ENCODE data around the gene KRTAP10-7. TPM values are rescaled to one million over a fixed set of nuclear protein-coding genes. Genes with fewer than 3 reads are reported as not detected.

The KRTAP10-7 gene
- total RNA-seq, 6 experiments from 2014 or later, result not detected

DNA sequence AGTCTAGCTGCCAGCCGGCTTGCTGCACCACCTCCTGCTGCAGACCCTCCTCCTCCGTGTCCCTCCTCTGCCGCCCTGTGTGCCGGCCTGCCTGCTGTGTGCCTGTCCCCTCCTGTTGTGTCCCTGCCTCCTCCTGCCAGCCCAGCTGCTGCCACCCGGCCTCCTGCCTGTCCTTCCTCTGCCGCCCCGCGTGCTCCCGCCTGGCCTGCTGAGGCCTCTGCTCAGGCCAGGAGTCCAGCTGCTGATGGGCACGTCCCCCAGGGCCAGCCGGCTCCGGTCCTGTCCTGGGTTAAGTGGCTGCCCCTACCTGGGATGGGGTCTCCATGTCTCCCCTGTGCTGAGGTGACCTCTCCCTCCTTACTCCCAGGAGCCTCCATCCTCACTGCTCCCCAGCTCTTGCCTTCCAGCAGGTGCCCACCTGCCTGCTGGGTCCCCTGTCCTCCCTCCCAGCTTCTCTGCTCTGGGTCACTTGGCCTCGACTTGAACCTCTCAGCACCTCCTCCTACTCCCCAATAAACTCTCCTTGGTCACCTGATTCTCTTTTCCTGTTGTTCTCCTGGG is 12.4 kb downstream of the KRTAP10-7 start:
- DNase-seq (no peak), ATAC-seq (no peak)
- Histone ChIP-seq H3K36me3 (no peaks in the 10 kb centered on the region), H3K27me3 (no peaks in the 10 kb centered on the region), H3K27ac (no peak overlapping the region), H3K4me3 (no peak overlapping the region), H3K4me1 (no peaks in the 10 kb centered on the region), H3K9me3 (no peaks in the 10 kb centered on the region)
- no peak for TF ChIP-seq POLR2A (IDR thresholded peaks at IDR 0.05)
- TF ChIP-seq, protein P1, sequence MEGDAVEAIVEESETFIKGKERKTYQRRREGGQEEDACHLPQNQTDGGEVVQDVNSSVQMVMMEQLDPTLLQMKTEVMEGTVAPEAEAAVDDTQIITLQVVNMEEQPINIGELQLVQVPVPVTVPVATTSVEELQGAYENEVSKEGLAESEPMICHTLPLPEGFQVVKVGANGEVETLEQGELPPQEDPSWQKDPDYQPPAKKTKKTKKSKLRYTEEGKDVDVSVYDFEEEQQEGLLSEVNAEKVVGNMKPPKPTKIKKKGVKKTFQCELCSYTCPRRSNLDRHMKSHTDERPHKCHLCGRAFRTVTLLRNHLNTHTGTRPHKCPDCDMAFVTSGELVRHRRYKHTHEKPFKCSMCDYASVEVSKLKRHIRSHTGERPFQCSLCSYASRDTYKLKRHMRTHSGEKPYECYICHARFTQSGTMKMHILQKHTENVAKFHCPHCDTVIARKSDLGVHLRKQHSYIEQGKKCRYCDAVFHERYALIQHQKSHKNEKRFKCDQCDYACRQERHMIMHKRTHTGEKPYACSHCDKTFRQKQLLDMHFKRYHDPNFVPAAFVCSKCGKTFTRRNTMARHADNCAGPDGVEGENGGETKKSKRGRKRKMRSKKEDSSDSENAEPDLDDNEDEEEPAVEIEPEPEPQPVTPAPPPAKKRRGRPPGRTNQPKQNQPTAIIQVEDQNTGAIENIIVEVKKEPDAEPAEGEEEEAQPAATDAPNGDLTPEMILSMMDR (IDR thresholded peaks at IDR 0.05), result no peak
- 81% methylated on average over 10 of the region's 13 CpGs for WGBS (ENCODE audit: insufficient coverage, low coverage, low lambda C conversion rate, missing lambda C conversion rate)
- intact Hi-C loops (cut with DNase I), result no loop called here

DNA sequence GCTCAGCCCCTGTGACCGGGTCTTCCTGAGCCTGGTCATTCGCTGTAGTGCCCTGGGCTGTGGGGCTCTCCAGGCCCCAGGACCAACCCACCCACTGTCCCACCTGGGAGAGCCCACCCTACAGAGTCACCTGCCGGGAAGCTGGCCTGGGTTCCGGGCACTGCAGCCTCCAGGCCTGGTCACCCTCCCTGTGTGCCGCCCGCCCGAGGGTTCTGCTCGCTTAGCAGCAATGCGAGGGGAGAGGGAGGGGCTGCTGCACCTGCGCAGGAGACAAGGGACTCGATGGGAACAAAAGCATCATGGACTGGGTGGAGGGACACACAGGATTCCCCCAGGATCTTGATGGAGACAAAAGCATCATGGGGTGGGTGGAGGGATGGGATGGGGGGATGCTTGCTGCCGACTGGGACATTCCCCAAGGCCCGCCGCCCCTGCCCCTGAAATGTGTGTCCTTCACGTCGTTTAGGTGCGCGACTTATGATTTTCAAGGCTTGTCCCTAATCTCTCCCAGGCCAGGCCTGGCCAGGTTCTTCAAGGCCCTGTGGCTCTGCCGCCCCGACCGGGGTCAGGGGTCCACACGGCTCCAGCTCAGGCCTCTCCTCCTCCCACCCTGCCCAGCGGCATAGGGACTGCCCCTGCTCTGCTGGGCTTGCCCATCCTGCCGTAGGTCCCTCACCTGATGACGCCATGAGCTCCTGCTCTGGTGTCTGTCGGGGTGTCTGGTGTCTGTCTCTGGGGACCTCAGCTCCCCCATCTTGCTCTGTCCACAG is 13.2 kb downstream of the KRTAP10-7 start:
- no peaks in the 10 kb centered on the region for H3K9me3 ChIP-seq
- H3K36me3 ChIP-seq, result no peaks in the 10 kb centered on the region
- TF ChIP-seq, protein P1 (IDR thresholded peaks at IDR 0.05), result no peak
- TF ChIP-seq POLR2A (IDR thresholded peaks at IDR 0.05), result no peak
- H3K4me1 ChIP-seq, result no peaks in the 10 kb centered on the region
- H3K4me3 ChIP-seq, result no peak overlapping the region
- ATAC-seq, result peak in 1 of 4 donors; percentile 24
- peak in 1 of 3 donors; percentile 49 for DNase-seq
- WGBS (ENCODE audit: insufficient coverage, low coverage, low lambda C conversion rate, missing lambda C conversion rate), result 78% methylated on average over 8 of the region's 26 CpGs
- no peaks in the 10 kb centered on the region for H3K27me3 ChIP-seq
- H3K27ac ChIP-seq, result no peak overlapping the region
- intact Hi-C loops (cut with DNase I), result no loop called here

DNA sequence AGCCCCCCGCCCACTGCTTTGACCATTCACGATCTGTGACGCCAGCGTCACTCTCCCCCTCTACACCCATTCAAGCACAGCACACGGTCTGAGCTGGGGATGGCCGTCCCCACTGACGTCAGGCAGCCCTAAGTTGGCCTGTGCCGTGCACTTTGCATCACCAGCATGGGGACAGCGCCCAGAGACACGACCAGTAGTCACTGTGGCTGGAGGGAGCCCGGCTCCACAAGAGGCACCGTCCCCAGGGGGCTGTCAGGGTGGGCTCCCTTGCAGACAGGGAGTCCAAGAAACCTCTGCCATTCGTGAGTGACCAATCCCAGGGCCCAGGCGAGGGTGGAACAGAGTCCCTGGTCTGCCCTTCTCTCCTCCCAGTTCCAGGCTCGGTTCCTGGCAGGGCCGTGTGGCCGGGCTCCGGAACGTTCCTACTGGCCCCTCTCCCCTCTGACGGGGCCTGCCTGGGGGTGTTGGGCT is 13.8 kb downstream of the KRTAP10-7 start:
- no peaks in the 10 kb centered on the region for H3K27me3 ChIP-seq
- H3K36me3 ChIP-seq, result no peaks in the 10 kb centered on the region
- H3K4me3 ChIP-seq, result no peak overlapping the region
- no peak overlapping the region for H3K27ac ChIP-seq
- no peaks in the 10 kb centered on the region for H3K9me3 ChIP-seq
- no peaks in the 10 kb centered on the region for H3K4me1 ChIP-seq
- TF ChIP-seq, protein P1 (IDR thresholded peaks at IDR 0.05), result no peak
- TF ChIP-seq POLR2A (IDR thresholded peaks at IDR 0.05), result no peak
- DNase-seq (no peak), ATAC-seq (no peak)
- no CpG with 5 or more reads among the region's 20 CpGs for WGBS (ENCODE audit: insufficient coverage, low coverage, low lambda C conversion rate, missing lambda C conversion rate)
- intact Hi-C loops (cut with DNase I), result no loop called here

DNA sequence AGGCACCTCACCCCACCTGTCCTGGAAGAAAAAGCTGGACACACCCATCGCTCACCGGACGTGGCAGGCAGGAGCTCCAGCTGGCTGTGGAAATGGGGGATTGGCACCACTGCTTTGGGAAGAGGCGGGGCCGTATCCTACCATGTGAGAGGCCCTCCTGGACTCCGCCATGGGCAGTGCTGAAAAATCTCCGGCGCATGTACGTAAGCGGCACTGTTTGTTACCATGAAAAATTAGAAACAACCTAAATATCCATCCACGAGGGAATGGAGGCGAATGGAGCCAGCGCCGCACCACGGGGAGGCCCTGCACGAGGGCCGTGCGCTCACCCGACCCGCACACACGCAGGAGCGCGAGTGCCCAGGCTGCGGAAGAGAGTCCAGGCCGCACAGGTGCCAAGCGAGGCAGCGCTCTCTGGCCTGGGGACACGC is 14.6 kb downstream of the KRTAP10-7 start:
- no peak for ATAC-seq
- TF ChIP-seq, protein P1 (IDR thresholded peaks at IDR 0.05), result no peak
- TF ChIP-seq POLR2A (IDR thresholded peaks at IDR 0.05), result no peak
- Histone ChIP-seq H3K36me3 (no peaks in the 10 kb centered on the region), H3K27me3 (no peaks in the 10 kb centered on the region), H3K4me1 (no peaks in the 10 kb centered on the region), H3K4me3 (no peak overlapping the region), H3K9me3 (no peaks in the 10 kb centered on the region), H3K27ac (no peak overlapping the region)
- intact Hi-C loops (cut with DNase I), result no loop called here
- no peak for DNase-seq
- 60% methylated on average over 2 of the region's 28 CpGs for WGBS (ENCODE audit: insufficient coverage, low coverage, low lambda C conversion rate, missing lambda C conversion rate)

All from right lobe of liver (tissue), 6 donors.